ENCODE data around the gene F2RL1. TPM values are rescaled to one million over a fixed set of nuclear protein-coding genes. Genes with fewer than 3 reads are reported as not detected.
"Not testable (repeated sequence)": the region's sequence is repeated elsewhere in the genome, so short reads cannot be mapped to it uniquely, and the experiment has no call there.

The F2RL1 gene
- total and polyA plus RNA-seq, 2 experiments from 2014 or later = 1.4 to 3.3 TPM

DNA sequence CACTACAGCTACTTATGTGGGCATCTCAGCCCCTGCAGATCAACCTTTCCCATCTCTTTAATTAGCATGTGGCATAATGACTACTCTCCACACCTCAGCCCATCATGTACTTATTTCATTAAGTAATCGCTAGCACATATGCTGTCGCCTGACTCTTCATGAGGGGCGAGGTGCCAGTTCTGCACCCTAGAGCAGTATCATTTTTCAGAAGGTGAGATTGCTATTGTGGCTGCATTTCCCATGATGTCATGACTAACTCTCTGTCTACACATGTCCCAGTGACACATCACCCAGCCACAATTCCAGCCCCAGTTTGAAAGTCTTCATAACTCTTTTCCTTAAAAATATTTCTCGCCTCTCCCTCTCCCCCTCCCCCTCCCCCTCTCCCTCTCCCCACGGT lies 7.6 kb upstream of the F2RL1 start:
- no peak overlapping the region for H2AFZ ChIP-seq
- in situ Hi-C loops (cut with MboI) = no loop called here
- H3K36me3 ChIP-seq (ENCODE audit: low read depth) = no peaks in the 10 kb centered on the region
- peaks cover 35% of the 10 kb centered on the region for H3F3A ChIP-seq (ENCODE audit: insufficient read depth)
- no peak overlapping the region for H3K4me2 ChIP-seq (ENCODE audit: unreplicated experiment)
- 67 to 79% methylated on average over 3 to 5 of the region's 5 CpGs for WGBS, 2 experiments (ENCODE audit: low coverage in 1 of 2, low lambda C conversion rate in 2 of 2, missing lambda C conversion rate in 2 of 2)
- H3K4me3 ChIP-seq = no peak overlapping the region
- H3K27me3 ChIP-seq (replicated peaks; ENCODE audit: insufficient read depth) = no peaks in the 10 kb centered on the region
- TF ChIP-seq EZH2phosphoT487 (IDR thresholded peaks at IDR 0.05; ENCODE audit: insufficient read depth, low read depth) (no peak), EZH2 (IDR thresholded peaks at IDR 0.05; ENCODE audit: insufficient read depth, poor library complexity, severe bottlenecking) (no peak)
- no peaks in the 10 kb centered on the region for H3K79me2 ChIP-seq (ENCODE audit: insufficient read depth)
- H3K27ac ChIP-seq = no peak overlapping the region
- no peaks in the 10 kb centered on the region for H3K9me3 ChIP-seq (ENCODE audit: low read depth)
- H3K9me2 ChIP-seq (ENCODE audit: insufficient read depth) = no peaks in the 10 kb centered on the region
- peak; percentile 70 for DNase-seq
- H4K20me1 ChIP-seq (ENCODE audit: insufficient read depth) = no peaks in the 10 kb centered on the region
- H3K9ac ChIP-seq = no peak overlapping the region
- peaks cover 43% of the 10 kb centered on the region for H3K4me1 ChIP-seq (ENCODE audit: insufficient read depth)

DNA sequence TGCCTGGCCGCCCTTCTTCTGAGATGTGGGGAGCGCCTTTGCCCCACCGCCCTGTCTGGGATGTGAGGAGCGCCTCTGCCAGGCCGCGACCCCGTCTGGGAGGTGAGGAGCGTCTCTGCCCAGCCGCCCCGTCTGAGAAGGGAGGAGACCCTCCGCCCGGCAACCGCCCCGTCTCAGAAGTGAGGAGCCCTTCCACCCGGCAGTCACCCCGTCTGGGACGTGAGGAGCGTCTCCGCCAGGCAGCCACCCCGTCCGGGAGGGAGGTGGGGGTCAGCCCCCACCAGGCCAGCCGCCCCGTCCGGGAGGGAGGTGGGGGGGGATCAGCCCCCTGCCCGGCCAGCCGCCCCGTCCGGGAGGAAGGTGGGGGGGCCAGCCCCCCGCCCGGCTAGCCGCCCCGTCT lies 6.6 kb upstream of the F2RL1 start:
- H2AFZ ChIP-seq; H3K36me3 ChIP-seq (ENCODE audit: low read depth); H3K4me3 ChIP-seq; H3K9me2 ChIP-seq (ENCODE audit: insufficient read depth); H3K9me3 ChIP-seq (ENCODE audit: low read depth); DNase-seq; in situ Hi-C loops (cut with MboI); H3K4me2 ChIP-seq (ENCODE audit: unreplicated experiment); H3K27me3 ChIP-seq (replicated peaks; ENCODE audit: insufficient read depth); H3K9ac ChIP-seq; H3K79me2 ChIP-seq (ENCODE audit: insufficient read depth); H3K27ac ChIP-seq; H4K20me1 ChIP-seq (ENCODE audit: insufficient read depth): not testable (repeated sequence)
- Histone ChIP-seq H3K4me1 (ENCODE audit: insufficient read depth) (peaks cover 44% of the 10 kb centered on the region), H3F3A (ENCODE audit: insufficient read depth) (peaks cover 38% of the 10 kb centered on the region)
- 95% methylated on average over 27 of the region's 32 CpGs; no CpG with 5 or more reads in 1 of the 2 experiments for WGBS, 2 experiments (ENCODE audit: low coverage in 1 of 2, low lambda C conversion rate in 2 of 2, missing lambda C conversion rate in 2 of 2)

DNA sequence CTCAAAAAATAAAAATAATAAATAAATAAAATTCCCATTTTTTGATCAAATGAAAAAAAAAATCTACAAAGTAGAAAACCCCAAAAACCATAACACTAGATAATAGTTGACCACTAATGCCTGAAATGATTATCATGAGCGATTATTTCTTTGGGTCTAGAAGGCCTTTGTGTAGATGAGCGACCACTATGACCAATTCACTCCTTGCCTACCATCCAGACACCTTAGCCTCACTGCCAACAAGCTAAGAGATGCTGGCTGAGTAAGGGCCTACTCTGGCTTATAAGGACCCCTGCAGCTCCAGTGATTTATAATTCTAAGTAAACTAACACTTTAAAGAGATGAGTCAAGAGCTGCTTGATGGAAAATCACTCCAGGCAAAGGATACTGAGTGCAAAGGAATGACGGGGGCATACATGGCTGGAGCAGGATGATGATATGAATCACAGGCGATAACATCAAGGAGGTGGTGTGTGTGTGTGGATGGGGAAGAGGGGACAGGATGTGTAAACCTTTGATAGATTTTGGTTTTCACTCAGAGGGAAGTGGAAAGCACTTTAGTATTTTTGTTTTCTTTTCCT lies 4.8 kb upstream of the F2RL1 start:
- Histone ChIP-seq H3K9me2 (ENCODE audit: insufficient read depth) (no peaks in the 10 kb centered on the region), H3K4me3 (no peak overlapping the region), H4K20me1 (ENCODE audit: insufficient read depth) (no peaks in the 10 kb centered on the region), H3K4me1 (ENCODE audit: insufficient read depth) (peaks cover 38% of the 10 kb centered on the region), H3K79me2 (ENCODE audit: insufficient read depth) (no peaks in the 10 kb centered on the region), H3K9ac (no peak overlapping the region), H3K36me3 (ENCODE audit: low read depth) (no peaks in the 10 kb centered on the region), H2AFZ (no peak overlapping the region), H3K27ac (peak overlapping the region; percentile 32), H3K4me2 (ENCODE audit: unreplicated experiment) (peak overlapping the region; percentile 27), H3K9me3 (ENCODE audit: low read depth) (no peaks in the 10 kb centered on the region), H3K27me3 (replicated peaks; ENCODE audit: insufficient read depth) (no peaks in the 10 kb centered on the region), H3F3A (ENCODE audit: insufficient read depth) (peaks cover 39% of the 10 kb centered on the region)
- TF ChIP-seq EZH2 (IDR thresholded peaks at IDR 0.05; ENCODE audit: insufficient read depth, poor library complexity, severe bottlenecking) = no peak
- TF ChIP-seq EZH2phosphoT487 (IDR thresholded peaks at IDR 0.05; ENCODE audit: insufficient read depth, low read depth) = no peak
- peak; percentile 94 for DNase-seq
- in situ Hi-C loops (cut with MboI) = no loop called here
- 17 to 20% methylated on average over 4 of the region's 4 CpGs for WGBS, 2 experiments (ENCODE audit: low coverage in 1 of 2, low lambda C conversion rate in 2 of 2, missing lambda C conversion rate in 2 of 2)

DNA sequence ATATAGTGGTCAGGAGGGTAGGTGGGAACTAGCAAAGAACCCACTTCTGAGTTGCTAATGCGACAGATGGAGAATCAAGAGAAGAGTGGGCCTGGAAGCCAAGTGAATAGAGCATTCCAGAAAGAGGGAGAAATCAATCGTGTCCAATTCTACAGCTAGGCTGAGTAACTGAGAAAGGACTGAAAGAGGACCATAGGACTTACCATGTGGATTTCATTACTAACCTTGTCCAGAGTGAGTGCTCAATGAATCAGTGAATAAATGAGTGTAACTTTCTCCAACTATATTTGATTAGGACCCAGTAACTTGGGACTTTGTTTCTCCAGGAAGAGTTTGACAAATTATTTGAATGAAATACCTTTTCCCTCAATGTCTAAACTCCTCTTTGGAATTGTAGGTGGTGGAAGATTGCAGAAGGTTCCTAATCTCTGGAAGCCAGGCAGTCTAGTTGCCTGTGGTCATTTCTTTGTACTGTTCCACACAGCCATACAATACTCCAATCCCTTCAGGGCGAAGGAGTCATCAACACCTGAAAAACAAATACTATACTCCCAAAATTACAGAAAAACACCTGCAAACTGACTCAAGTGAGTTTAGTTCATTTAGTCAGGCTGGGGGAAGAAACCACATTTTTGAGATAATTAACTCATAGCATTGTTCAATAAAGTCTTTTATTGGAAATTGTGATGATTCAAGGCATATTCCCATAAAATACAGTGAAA lies 2.6 kb upstream of the F2RL1 start:
- peak; percentile 78 for DNase-seq
- Histone ChIP-seq H3K9me3 (ENCODE audit: low read depth) (no peaks in the 10 kb centered on the region), H4K20me1 (ENCODE audit: insufficient read depth) (no peaks in the 10 kb centered on the region), H3K4me1 (ENCODE audit: insufficient read depth) (peaks cover 47% of the 10 kb centered on the region), H3F3A (ENCODE audit: insufficient read depth) (peaks cover 39% of the 10 kb centered on the region), H3K4me2 (ENCODE audit: unreplicated experiment) (peak overlapping the region; percentile 13), H3K36me3 (ENCODE audit: low read depth) (no peaks in the 10 kb centered on the region), H3K79me2 (ENCODE audit: insufficient read depth) (no peaks in the 10 kb centered on the region), H3K27ac (peak overlapping the region; percentile 22; the same call in 1 of the 2 replicates), H3K4me3 (no peak overlapping the region), H3K9me2 (ENCODE audit: insufficient read depth) (no peaks in the 10 kb centered on the region), H3K27me3 (replicated peaks; ENCODE audit: insufficient read depth) (no peaks in the 10 kb centered on the region), H3K9ac (no peak overlapping the region), H2AFZ (no peak overlapping the region)
- TF ChIP-seq EZH2phosphoT487 (IDR thresholded peaks at IDR 0.05; ENCODE audit: insufficient read depth, low read depth) (no peak), EZH2 (IDR thresholded peaks at IDR 0.05; ENCODE audit: insufficient read depth, poor library complexity, severe bottlenecking) (no peak)
- 56 to 66% methylated on average over 3 of the region's 3 CpGs for WGBS, 2 experiments (ENCODE audit: low coverage in 1 of 2, low lambda C conversion rate in 2 of 2, missing lambda C conversion rate in 2 of 2)
- in situ Hi-C loops (cut with MboI) = no loop called here
